ENCODE results near the gene KAZN. TPM values are rescaled to one million over a fixed set of nuclear protein-coding genes. Genes with fewer than 3 reads are reported as not detected.

The KAZN gene
- total and polyA plus RNA-seq, 2 of the 8 experiments (the other 6 are each of a cell fraction or from before 2014, with no cell fraction given), result 3.7 to 11.8 TPM

GRCh38 chr1:14599183-14599791, 802 bp downstream of the KAZN start (continued):
- peak; percentile 55 for TF ChIP-seq EZH2 (IDR thresholded peaks at IDR 0.05; ENCODE audit: low read depth, low read length, severe bottlenecking)
- no peak; the same call in 1 of the 2 replicates for TF ChIP-seq CHD1 (IDR thresholded peaks at IDR 0.05; ENCODE audit: low read depth, low read length)
- TF ChIP-seq SP1 (IDR thresholded peaks at IDR 0.05; ENCODE audit: low read depth, low read length), result no peak
- TF ChIP-seq ASH2L (IDR thresholded peaks at IDR 0.05; ENCODE audit: low read length), result peak; percentile 28
- TF ChIP-seq NANOG (IDR thresholded peaks at IDR 0.05; ENCODE audit: insufficient read depth, low read depth, low read length, poor library complexity, severe bottlenecking), result no peak
- no peak for TF ChIP-seq USF2 (IDR thresholded peaks at IDR 0.05; ENCODE audit: low read length)
- TF ChIP-seq MAX (IDR thresholded peaks at IDR 0.05), result peak; percentile 38
- peak; percentile 62; the same call in 1 of the 2 replicates for TF ChIP-seq SUZ12 (IDR thresholded peaks at IDR 0.05; ENCODE audit: low read length)
- TF ChIP-seq KDM1A (IDR thresholded peaks at IDR 0.05; ENCODE audit: borderline replicate concordance, low read length), result no peak
- TF ChIP-seq NRF1 (IDR thresholded peaks at IDR 0.05; ENCODE audit: low read depth, low read length), result no peak
- TF ChIP-seq E2F6 (IDR thresholded peaks at IDR 0.05), result no peak
